ENCODE measurements around the gene C15orf39.
"Not testable (repeated sequence)": the region's sequence is repeated elsewhere in the genome, so short reads cannot be mapped to it uniquely, and the experiment has no call there.

The C15orf39 gene

DNA sequence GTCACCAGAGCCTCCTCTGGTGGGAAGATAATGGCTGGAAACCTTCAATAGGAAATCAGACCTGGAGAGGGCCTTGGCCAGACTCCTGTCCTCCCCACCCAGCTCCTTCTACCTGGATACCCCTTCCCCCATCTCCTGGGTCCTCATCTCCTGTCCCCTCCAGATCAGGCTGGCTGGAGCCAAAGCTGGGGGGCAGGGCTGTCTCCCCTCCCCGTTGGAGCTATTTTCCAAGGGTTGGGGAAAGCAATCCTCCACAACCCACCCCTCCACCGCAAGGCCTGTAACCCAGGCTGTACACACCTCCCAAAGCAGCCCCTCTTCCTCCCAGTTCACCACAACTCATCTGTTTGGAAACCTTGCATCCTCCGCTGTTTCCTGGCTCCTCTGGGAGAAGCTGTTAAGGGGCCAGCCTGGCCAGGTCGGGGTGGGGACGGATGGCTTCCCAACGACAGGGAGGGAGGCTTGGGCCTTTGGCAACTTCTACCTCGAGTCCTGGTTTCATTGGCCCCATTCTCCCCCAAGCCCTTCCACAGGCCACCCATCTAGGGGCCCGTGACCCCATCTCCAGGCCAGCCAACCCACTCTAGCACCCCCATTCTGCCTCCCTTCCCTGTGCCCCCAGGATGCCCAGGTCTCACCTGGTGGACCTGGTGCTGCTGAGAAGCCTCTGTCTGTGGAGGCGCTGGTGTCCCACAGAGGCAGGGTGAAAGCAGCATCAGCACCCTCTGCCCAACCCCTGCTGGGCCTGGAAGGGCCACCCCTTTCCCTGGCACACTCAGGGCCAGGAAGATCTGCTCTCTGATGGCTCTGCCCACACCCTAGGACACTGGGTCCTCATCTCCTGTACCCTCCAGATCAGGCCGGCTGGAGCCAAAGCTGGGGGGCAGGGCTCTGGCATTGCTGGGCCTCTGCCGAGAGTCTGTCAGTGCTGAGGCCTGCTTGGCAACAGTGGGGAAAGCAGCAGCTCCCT, 34.4 kb downstream of the C15orf39 start:
- Mint-ChIP-seq H3K27ac (no peak overlapping the region), H3K36me3 (ENCODE audit: low read depth) (no peaks in the 10 kb centered on the region), H3K4me3 (no peak overlapping the region), H3K9me3 (no peaks in the 10 kb centered on the region), H3K27me3 (ENCODE audit: low read depth, poor library complexity) (peaks cover 23% of the 10 kb centered on the region), H3K4me1 (no peaks in the 10 kb centered on the region)
- TF ChIP-seq, protein P1, sequence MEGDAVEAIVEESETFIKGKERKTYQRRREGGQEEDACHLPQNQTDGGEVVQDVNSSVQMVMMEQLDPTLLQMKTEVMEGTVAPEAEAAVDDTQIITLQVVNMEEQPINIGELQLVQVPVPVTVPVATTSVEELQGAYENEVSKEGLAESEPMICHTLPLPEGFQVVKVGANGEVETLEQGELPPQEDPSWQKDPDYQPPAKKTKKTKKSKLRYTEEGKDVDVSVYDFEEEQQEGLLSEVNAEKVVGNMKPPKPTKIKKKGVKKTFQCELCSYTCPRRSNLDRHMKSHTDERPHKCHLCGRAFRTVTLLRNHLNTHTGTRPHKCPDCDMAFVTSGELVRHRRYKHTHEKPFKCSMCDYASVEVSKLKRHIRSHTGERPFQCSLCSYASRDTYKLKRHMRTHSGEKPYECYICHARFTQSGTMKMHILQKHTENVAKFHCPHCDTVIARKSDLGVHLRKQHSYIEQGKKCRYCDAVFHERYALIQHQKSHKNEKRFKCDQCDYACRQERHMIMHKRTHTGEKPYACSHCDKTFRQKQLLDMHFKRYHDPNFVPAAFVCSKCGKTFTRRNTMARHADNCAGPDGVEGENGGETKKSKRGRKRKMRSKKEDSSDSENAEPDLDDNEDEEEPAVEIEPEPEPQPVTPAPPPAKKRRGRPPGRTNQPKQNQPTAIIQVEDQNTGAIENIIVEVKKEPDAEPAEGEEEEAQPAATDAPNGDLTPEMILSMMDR (IDR thresholded peaks at IDR 0.05): no peak
- no peak for DNase-seq

DNA sequence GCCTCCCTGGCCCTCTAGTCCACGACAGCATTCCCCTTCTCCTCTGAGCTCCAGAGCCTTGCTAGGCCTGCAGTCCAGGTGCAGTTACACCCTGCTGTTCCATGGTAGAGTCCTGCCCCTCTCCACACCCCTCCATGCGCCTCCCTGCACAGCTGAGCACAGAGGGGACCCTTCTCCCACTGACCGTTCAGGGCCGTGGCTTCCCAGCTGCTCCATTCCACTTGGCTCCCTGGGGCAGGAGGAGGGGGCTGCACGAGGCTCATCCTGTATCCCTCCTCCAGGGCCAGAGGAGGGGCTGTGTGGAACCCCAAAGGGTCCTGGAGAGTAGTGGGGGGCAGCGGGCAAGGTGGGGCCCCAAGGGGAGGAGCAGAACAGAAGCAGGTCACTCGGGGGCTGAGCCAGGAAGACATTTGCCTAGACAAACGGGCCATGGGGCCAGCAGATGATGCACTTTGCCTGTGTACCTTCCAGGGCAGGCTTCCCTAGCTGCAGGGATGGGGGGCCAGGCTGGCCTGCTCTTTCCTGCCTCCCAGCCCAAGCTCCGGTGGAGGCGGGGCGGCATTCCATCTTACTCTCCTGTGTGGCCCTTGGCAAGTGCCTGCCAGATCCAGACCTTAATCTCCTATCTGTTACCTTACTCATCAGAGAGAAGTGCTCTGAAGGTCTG, 35.8 kb downstream of the C15orf39 start:
- H3K27ac Mint-ChIP-seq: no peak overlapping the region
- H3K4me1 Mint-ChIP-seq: no peaks in the 10 kb centered on the region
- no peaks in the 10 kb centered on the region for H3K36me3 Mint-ChIP-seq (ENCODE audit: low read depth)
- H3K27me3 Mint-ChIP-seq (ENCODE audit: low read depth, poor library complexity): peaks cover 17% of the 10 kb centered on the region
- TF ChIP-seq, protein P1 (IDR thresholded peaks at IDR 0.05): no peak
- no peak for DNase-seq
- no peak overlapping the region for H3K4me3 Mint-ChIP-seq
- no peaks in the 10 kb centered on the region for H3K9me3 Mint-ChIP-seq

- Mint-ChIP-seq H3K9me3 (no peaks in the 10 kb centered on the region), H3K27me3 (ENCODE audit: low read depth, poor library complexity) (peaks cover 14% of the 10 kb centered on the region), H3K4me1 (no peaks in the 10 kb centered on the region), H3K36me3 (ENCODE audit: low read depth) (no peaks in the 10 kb centered on the region), H3K27ac (no peak overlapping the region), H3K4me3 (no peak overlapping the region)
- DNase-seq: no peak
- TF ChIP-seq, protein P1 (IDR thresholded peaks at IDR 0.05): no peak
Observed at GRCh38 chr15:75238150-75238549, 36.5 kb downstream of the C15orf39 start.

DNA sequence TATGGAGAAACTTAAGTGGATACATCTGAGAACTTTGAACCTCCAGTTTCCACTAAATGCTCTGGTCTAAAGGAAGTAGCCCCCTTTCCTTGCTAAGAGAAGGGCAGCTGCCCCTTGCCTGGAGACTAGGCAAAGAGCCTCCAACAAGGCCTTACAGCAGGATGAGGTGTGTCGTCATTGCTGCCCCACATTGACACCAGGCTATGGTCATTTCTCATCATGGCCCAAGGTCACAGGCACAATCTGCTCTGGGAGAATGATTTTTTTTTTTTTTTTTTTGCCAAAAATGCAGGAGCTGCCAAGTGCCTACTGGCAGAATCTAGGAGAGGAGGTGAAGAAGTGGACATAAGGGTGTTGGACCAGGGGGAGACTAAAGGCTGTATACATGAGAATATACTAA, 44.1 kb downstream of the C15orf39 start:
- not testable (repeated sequence) for H3K27ac Mint-ChIP-seq; DNase-seq; H3K9me3 Mint-ChIP-seq; H3K36me3 Mint-ChIP-seq (ENCODE audit: low read depth); H3K4me3 Mint-ChIP-seq
- peaks cover 13% of the 10 kb centered on the region for H3K4me1 Mint-ChIP-seq
- peaks cover 27% of the 10 kb centered on the region for H3K27me3 Mint-ChIP-seq (ENCODE audit: low read depth, poor library complexity)

DNA sequence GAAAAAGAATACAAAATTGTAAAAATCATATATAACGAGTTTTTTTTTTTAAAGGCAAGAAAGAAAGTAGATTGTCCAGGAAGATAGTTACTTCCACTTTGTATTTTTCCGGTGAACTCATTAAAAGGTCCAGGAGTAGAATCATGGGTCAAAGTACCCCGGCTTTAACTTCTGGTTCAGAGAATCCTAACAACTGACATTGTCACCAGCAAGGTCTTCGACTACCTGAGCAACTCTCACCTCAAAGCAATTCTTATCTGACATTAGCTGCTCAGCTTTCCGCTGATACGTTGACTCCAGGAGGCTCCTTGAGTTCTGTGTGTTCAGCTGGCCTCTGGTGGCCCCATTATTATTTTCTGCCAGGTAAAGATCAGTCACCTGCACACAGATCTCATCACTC, 47.3 kb downstream of the C15orf39 start:
- peaks cover 40% of the 10 kb centered on the region for H3K27me3 Mint-ChIP-seq (ENCODE audit: low read depth, poor library complexity)
- H3K9me3 Mint-ChIP-seq; DNase-seq; H3K36me3 Mint-ChIP-seq (ENCODE audit: low read depth); H3K27ac Mint-ChIP-seq; H3K4me3 Mint-ChIP-seq: not testable (repeated sequence)
- peaks cover 13% of the 10 kb centered on the region for H3K4me1 Mint-ChIP-seq

DNA sequence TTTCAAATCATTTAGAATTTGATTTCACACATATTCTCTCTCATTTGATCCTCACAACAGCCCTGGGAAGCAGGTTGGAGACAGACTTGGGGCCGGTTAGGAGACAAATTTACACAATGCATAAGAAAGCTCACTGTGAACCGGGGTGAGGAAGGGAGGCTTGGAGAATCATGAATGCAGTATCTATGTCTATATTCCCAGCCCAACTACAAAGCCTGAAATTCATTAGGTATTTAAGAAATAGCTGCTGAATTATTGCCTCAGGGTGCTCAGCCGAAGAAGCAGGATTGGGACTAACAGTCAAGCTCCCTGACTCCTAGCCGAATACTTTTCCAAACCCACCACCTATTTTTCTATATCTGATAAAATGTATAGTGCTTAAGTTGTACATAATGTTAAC, 48.0 kb downstream of the C15orf39 start:
- Mint-ChIP-seq H3K36me3 (ENCODE audit: low read depth) (no peaks in the 10 kb centered on the region), H3K4me1 (peaks cover 13% of the 10 kb centered on the region), H3K27ac (no peak overlapping the region), H3K9me3 (no peaks in the 10 kb centered on the region), H3K4me3 (no peak overlapping the region), H3K27me3 (ENCODE audit: low read depth, poor library complexity) (peaks cover 40% of the 10 kb centered on the region)
- TF ChIP-seq, protein P1 (IDR thresholded peaks at IDR 0.05): no peak
- DNase-seq: no peak

- Mint-ChIP-seq H3K4me1 (peaks cover 13% of the 10 kb centered on the region), H3K27me3 (ENCODE audit: low read depth, poor library complexity) (peaks cover 40% of the 10 kb centered on the region)
- not testable (repeated sequence) for H3K9me3 Mint-ChIP-seq; DNase-seq; H3K36me3 Mint-ChIP-seq (ENCODE audit: low read depth); H3K27ac Mint-ChIP-seq; H3K4me3 Mint-ChIP-seq
Observed at GRCh38 chr15:75251343-75251742, 49.7 kb downstream of the C15orf39 start.

DNA sequence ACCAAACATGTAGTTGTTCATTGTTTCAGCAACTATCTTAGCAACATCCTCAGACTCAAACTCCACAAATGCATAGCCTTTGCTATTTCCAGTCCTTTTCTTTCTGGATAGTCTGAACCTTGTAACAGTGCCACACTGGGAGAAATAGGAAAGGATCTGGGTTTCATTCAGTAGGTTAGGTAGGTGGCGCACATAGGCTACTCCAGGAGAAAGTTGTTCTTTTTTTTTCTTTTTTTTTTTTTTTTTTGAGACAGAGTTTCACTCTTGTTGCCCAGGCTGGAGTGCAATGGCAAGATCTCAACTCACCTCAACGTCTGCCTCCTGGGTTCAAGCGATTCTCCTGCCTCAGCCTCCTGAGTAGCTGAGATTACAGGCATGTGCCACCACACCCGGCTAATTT, 50.6 kb downstream of the C15orf39 start:
- not testable (repeated sequence) for DNase-seq; H3K4me3 Mint-ChIP-seq; H3K27ac Mint-ChIP-seq; H3K9me3 Mint-ChIP-seq; H3K36me3 Mint-ChIP-seq (ENCODE audit: low read depth)
- Mint-ChIP-seq H3K27me3 (ENCODE audit: low read depth, poor library complexity) (peaks cover 40% of the 10 kb centered on the region), H3K4me1 (peaks cover 13% of the 10 kb centered on the region)

DNA sequence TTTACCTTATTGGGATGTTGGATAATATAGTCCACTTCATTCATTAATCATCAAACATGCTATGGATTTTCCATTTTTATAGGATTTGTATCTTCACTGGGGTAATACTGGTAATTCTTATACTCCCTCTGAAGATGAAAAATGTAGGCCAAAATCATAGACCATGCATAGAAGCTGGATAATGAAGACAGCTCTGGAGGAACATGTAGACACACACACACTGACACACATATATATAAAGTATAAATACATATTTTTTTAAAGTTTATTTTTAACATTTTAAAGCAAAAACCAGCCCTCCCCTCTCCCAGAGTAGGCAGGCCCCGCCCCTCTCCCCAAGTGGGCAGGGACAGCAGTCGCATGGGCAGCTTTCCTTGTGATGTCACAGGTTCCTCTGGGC, 56.4 kb downstream of the C15orf39 start, which contains the start of gene GOLGA6C:
TSS of gene GOLGA6C (plus strand) at position 301 of the 400 bp plus-strand sequence. CDS start 265 bp downstream, outside the sequence.
- H3K27ac Mint-ChIP-seq; H3K36me3 Mint-ChIP-seq (ENCODE audit: low read depth); DNase-seq; H3K4me1 Mint-ChIP-seq; H3K4me3 Mint-ChIP-seq; H3K27me3 Mint-ChIP-seq (ENCODE audit: low read depth, poor library complexity); H3K9me3 Mint-ChIP-seq: not testable (repeated sequence)
